GM19043 (cell line): ENCODE measurements around the gene HMG20A.
"Not testable (repeated sequence)": the region's sequence is repeated elsewhere in the genome, so short reads cannot be mapped to it uniquely, and the experiment has no call there.

ENCODE experiments used
- ATAC-seq: cut with Tn5 transposase; IDR thresholded peaks from one replicate; pipeline ENCODE4 v1.9.1; 2021; ENCODE audit warnings: low read depth; ENCODE audit not compliant: unreplicated experiment

Gene HMG20A

DNA sequence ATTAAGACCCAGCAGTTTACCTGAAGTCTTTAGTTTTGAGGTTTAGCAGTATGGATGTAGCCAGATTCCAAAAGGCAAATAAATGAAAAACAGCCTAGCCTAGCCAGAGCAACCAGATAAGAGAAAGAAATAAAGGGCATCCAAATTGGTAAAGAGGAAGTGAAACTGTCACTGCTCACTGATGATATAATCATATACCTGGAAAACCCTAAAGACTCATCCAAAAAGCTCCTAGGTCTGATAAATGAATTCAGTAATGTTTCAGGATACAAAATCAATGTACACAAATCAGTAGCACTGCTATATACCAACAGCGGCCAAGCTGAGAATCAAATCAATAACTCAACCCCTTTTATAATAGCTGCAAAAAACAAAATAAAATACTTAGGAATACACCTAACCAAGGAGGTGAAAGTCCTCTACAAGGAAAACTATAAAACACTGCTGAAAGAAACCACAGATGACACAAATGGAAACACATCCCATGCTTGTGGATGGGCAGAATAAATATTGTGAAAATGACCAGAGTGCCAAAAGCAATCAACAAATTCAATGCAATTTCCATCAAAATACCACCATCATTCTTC is 14.4 kb upstream of the HMG20A start:
- not testable (repeated sequence) for ATAC-seq

DNA sequence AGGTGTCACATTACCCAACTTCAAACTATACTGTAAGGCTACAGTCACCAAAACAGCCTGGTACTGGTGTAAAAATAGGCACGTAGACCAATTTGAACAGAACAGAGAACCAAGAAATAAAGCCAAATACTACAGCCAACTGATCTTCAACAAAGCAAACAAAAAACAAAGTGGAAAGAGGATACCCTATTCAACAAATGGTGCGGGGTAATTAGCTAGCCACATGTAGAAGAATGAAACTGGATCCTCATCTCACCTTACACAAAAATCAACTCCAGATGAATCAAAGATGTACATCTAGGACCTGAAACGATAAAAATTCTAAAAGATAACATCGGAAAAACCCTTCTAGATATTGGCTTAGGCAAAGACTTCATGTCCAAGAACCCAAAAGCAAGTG is 13.8 kb upstream of the HMG20A start:
- no peak for ATAC-seq

DNA sequence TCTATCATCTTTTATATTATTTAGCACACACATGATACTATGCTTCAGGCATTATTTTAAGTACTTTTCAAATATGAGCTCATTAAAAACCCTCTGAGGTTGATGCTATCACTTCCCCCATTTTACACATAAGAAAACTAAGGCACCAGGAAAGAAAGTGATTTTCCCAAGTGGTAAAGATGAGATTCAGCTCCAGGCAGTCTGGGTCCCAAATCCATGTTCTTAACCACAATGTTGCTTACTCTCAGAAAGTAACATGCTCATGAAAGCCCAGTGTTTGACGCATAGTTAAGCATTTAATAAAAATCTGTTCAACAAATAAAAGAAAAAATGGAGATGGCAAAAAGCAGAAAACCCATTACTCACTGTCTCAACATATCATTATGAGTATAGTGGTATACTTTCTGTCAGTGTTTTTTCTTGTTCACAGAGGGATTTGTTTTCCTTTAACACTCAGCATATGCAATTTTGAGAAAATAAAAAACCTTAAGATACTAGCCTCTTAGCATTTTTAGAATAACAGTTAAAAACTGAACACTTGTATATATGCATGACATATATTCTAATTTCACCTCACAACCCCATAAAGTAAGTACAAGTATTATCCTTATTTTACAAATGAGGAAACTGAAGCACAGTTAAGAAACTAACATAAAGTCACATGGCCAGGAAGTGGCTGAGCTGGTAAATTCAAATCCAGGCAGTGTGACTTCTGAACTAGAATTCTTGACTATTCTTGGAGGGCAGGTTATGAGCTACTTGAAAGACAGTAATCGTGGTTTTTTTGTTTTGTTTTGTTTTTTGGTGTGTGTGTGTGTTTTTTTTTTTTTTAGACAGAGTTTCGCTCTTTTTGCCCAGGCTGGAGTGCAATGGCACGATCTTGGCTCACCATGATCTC is 11.2 kb upstream of the HMG20A start:
- peak; percentile 65 for ATAC-seq

DNA sequence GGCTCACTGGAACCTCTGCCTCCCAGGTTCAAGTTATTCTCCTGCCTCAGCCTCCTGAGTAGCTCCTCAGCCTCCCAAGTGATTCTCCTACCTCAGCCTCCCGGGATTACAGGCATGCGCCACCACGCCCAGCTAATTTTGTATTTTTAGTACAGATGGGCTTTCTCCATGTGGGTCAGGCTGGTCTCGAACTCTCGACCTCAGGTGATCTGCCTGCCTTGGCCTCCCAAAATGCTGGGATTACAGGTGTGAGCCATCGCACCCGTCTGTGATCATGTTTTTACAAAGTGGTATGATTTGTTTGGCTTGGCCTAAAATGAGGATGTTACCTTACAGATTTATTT is 10.6 kb upstream of the HMG20A start:
- not testable (repeated sequence) for ATAC-seq

DNA sequence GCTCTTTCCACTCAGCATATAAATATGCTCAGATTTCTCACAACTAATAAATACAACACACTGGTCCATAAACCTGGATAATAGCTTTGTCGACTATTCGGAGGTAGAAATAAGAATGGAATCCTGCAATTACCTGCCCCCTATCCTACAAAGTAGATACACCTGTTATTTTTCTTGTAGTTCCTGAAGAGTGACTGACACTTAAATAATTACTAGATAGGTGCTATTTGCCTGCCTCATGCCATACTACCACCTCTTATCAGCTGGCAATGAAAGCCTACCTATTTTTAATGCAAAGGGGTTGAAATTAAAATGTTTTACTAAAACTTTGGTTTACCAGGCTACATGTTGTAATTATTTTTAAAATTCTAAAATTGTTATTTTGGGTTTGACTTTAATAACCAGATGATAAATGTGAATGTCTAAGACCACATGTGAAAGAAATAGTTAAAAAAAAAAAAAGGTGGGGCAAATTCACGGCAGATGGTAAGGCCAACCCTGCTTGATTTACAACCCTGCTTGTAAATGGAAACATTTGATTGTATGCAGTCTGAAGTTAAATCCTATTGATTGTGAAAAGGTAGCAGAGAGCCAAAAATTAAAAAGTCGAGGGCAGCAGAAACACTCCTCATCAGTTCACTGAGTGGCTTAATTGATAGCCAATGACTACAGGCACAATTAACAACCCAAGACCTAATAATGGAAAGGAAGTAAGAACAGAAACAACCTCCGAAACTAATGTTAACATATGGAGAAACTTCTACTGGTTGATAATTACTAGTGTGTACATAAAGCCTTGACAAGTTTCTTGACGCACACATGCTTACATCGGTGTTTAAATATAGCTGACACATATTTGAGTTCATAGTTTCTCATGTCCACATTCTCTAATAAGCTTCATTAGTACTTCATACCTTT is 9.7 kb upstream of the HMG20A start:
- ATAC-seq, result peak; percentile 52

DNA sequence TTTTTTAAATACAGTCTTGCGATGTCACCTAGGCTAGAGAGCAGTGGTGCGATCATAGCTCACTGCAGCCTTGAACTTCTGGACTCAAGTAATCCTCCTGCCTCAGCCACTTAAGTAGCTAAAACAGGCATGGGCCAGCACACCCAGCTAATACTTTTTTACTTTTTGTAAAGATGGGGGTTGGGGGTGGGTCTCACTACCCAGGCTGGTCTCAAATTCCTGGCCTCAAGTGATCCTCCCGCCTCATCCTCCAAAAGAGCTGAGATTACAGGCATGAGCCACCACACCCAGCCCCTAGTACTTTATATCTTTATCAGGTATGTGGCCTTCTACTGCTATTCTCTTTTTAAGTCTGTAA is 9.1 kb upstream of the HMG20A start:
- no peak for ATAC-seq

DNA sequence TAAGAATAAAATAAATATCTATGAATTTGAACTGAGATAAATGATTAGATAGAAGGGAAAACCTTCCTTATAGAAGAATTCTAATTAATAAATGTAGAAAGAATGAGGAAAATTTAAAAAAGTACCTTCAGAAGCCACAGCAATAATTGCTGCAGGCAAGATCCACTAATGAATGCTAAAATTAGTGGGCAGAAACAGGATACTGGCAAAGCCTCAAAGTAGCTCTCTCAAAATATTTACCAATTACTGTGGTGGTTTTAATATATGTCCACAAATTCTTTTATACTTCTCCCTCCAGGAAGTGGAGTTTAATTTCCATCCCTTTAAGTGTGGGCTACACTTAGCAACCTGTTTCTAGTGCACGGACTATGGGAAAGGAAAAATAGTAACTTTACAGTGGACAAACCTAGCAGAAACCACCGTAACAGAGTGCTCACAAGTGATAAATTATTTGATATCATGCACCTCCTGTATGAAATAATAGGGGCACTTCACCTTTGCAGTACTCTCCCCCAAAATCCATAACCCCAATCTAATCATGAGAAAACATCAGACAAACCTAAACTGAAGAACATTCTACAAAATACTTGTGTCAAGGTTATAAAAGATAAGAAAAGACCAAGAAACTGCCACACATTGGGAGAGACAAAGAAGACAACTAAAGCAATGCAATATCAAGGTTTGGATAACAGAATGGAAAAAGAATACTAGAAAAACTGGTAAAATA is 7.6 kb upstream of the HMG20A start:
- no peak for ATAC-seq

DNA sequence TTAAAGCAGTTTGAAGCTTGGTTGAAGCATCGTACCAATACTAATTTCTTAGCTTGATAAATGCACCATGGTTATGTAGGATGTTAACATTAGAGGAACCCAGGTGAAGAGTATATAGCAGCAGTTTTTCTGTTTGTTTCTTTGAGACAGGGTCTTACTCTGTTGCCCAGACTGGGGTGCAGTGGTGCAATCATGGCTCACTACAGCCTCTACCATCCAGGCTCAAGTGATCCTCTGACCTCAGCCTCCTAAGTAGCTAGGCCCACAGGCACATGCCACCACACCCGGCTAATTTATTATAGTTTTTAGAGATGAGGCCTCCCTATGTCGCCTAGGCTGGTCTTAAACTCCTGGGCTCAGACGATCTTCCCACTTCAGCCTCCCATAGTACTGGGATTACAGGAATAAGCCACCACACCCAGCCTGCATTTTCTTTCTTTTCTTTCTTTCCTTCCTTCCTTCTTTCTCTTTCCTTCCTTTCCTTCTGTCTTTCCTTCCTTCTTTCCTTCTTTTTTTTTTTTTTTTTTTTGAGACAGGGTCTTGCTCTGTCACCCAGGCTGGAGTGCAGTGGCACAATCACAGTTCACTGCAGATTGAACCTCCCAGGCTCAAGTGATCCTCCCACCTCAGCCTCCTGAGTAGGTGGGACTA is 6.9 kb upstream of the HMG20A start:
- no peak for ATAC-seq

DNA sequence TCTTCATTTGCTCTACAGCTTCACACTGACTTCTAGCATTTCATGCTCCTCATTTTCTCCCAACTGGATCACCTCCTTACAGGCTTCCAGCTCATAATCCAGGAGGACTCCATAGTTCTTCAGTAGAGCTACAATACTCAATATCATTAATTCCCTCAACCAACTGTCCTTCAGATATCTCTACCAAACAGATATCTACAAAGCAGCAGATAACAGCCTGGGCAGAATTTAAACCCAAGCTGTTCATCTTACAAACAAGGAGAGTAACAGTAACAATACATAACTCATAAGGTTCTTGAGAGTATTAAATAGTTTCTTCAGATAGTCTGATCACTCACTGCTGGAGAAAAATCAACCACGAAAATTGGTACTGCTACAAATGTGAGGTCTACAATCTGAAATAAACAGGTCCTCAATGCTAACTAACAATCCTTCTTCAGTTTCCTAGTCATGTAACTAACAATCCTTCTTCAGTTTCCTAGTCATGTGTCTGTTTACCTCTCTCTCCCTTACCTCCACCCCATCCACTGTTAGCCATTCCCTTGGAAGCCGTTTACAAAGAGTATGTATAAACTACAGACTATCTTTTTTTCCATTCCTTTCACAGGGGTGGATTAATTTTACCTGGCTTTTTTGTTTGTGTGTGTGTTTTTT is 5.8 kb upstream of the HMG20A start:
- ATAC-seq, result no peak

DNA sequence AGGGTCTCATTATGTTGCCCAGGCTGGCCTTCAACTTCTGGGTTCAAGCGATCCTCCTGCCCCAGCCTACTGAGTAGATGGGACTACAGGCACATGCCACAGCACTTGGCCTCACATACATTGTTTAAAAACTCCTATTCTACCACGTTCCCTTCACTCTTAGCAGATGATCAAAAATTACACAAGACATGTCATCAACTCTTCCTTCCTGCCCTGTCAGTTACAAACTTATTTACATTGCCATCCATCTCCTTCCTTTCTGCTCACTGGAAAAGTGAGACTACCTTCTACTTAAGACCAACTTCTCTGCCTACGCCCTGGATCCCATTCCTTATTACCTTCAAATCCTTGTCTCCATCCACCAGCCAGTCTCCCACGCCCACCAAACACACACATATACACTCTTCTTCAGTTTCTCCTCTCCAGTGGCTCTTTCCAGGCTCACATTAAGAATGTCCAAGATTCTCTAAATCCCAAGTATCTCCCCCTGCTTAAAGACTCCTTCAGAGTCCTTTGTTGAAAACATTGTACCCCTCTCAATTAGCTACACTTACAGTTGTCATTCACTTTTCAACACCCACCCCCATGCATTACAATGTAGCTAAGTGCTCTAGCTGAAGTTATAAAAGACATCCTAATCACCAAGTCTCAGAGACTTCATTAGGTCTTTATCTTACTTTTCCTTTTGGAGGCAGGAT is 5.1 kb upstream of the HMG20A start:
- ATAC-seq, result no peak

DNA sequence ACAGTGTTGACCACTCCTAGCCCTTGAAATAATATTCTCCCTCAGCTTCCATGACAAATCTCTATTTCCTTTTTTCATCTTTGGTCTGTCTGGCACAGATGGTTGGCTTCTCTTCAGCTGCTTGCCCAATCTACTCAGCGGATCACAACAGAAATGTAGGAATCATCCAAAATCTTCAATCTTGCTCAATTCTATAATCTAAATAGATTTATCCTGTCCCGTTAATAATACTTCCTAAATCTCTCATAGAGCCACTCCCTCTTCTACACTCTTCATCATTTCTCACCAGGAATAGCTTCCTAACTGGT is 4.6 kb upstream of the HMG20A start:
- no peak for ATAC-seq

DNA sequence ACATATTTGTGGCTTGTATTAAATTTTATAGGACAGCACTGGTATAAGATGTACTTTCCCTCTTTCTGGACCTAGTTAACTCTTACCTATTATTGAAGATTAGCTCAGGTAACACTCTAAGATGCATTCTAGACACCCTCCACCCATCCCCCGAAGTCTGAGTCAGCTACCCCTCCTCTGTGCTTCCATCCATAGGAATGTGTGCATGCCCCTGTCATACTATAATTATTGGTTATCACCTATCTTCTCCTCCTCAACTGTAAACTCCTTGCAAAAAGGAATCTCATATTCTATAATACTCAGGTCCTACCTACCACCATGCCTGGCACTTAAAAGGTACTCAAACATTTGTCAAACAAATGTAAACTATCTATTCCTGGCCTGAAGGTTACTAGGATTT is 3.7 kb upstream of the HMG20A start:
- no peak for ATAC-seq

DNA sequence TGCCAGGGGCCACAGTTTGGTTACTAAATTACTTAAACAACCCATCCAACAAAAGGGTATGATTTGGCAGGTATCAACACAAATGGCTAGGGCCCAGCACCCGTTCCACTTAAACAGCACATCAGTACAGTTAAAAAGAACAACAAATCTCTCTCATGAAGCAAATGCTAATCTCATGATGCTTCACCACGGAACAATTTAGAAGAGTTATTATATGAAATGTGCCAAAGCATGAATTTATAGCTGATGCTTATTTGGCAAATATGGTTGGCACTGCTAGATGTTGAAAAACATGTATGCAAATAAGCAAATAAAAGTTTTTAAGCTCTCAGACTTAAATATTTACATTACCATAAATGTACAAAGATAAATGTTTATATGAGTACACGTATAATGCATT is 3.1 kb upstream of the HMG20A start:
- no peak for ATAC-seq

DNA sequence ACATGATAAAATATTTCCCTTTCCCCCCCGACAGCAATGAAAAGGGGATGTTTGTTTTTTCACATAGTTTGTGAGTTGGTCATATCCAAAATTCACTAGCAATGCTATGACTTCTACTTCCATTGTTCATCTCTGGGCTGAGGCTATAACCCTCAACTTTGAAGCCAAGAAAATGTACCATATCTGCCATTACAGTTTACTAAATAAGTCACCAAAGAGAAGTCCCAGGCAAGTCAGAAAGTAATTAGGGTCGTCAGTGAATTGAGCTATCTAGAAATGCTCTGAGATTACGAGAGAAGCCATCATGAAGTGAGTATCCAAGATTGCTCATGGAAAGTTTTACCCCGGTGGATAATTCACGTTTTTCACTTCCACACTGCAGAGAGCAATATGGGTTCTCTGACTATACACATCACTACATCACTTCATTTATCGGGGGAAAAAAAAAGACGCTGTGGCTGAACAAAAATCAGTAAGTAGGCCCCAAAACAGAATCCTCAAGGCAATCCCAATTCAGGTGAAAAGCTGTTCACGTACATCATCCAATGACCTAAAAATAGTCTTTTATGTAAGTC is 2.2 kb upstream of the HMG20A start:
- no peak for ATAC-seq

DNA sequence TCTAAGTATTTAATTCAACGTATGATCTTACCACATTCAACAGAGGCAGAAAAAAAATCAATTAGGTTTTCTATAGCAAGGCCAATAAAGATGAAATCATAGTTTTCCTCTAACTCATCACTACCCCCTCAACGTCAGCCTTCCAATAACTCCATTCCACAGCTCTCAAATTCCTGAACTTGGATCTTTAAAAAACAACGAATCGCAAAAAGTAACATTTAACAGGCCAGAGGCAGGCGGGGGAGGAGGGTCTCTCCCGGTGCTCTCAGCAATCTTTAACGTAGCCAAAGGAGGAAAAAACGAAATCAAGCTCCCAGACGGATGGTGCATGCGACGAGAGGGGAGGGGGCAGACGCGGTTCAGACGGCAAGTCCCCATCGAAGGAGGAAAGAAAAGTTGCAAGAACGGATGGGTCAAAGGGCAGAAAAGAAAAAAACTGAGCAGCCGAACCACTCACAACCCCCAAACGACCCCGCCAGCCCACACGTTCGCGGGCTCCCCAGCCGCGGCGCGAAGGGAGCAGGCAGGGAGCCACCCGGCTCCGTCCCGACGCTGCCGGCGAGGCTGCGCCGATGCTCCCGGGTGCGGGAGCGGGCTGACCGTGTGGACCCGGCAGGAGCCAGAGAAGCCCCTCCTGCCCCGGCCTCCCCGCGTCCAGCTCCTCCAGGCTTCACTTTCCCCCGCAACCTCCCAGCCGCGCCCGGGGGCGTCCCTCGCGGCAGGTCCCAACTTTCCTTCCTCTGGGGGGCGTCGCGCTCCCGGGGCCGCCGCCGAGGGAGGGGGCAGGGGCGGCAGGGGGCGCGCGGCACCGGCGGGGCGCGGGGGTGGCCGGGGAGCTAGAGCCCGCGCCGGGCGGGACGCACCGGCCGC is 1.5 kb upstream of the HMG20A start:
- peak; percentile 17 for ATAC-seq

DNA sequence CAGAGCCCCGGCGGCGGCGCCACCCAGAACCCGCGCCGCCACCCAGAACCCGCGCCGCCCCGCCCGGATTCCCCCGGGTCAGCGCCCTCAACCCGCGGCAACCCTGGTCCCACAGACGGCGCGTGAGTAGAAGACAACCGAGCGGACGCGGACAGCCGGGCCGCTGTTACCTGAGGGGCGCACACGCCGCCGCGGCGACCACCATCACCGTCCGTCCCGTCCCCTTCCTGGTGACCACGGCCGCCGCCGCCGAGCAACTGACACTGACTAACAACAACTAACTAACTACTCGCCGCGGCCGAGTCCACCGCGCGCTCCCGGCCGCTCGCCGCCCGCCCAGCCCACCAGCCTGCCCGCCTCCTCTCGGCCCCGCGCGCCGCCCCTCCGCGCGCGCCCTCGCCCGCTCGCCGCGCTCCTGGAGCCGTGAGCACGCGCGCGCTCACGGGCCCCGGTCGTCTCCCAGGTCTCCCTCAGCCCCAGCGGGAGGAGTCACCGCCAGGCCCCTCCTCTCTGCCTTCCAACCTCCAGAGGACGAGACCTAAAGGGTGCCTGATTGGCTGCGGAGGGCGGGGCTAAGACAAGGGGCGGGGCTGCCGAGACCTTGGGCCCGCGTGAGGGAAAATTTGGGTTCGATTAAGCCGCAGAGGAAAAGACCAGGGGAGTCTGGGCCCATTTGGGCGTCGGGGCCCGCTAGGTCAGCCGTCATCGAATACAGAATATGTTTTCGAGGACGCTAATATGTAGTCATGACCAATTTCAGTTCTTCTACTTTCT is 665 bp upstream of the HMG20A start, which contains the start of gene PEAK1:
PEAK1 (minus strand) TSS at position 269 of the 774 bp plus-strand sequence. CDS start 238,178 bp downstream, outside the sequence.
- peak; percentile 95 for ATAC-seq

DNA sequence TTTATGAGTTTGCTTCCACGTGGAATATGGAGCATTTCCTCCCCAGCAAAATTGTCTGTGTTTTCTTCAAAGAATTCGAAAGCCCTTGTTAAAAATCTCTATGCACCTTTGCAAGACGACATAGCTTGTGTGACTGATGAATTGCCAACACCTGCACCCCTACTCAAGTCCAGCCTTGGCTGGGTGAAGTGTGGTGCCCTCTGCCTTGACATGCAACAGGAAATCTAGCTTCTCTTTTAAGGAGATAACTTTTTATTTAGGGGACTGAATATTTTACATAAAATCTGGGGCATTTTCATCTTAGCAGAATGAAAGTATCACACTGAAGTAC is 647 bp downstream of the HMG20A start:
- no peak for ATAC-seq
